OCI-LY1 (cell line): ENCODE data around the gene TYW1.
"Not testable (repeated sequence)": the region's sequence is repeated elsewhere in the genome, so short reads cannot be mapped to it uniquely, and the experiment has no call there.

Experiments
- EZH2 ChIP-seq: fragments of 200-600 bp; sonication (generic), shearing (Covaris generic); IDR thresholded peaks from 2 replicates; pipeline ENCODE4 v1.8.0; 2017; ENCODE audit warnings: borderline replicate concordance, mixed run types, mild to moderate bottlenecking, antibody characterized with exemption, low read length, moderate library complexity, mixed read lengths
- TF ChIP-seq, protein P1 (sequence below): fragments of 200-600 bp; sonication (generic), shearing (Covaris generic); IDR thresholded peaks from 2 replicates; pipeline ENCODE4 v1.5.1; 2017; ENCODE audit warnings: mild to moderate bottlenecking, antibody characterized with exemption, low read length, moderate library complexity, mixed read lengths

DNA sequence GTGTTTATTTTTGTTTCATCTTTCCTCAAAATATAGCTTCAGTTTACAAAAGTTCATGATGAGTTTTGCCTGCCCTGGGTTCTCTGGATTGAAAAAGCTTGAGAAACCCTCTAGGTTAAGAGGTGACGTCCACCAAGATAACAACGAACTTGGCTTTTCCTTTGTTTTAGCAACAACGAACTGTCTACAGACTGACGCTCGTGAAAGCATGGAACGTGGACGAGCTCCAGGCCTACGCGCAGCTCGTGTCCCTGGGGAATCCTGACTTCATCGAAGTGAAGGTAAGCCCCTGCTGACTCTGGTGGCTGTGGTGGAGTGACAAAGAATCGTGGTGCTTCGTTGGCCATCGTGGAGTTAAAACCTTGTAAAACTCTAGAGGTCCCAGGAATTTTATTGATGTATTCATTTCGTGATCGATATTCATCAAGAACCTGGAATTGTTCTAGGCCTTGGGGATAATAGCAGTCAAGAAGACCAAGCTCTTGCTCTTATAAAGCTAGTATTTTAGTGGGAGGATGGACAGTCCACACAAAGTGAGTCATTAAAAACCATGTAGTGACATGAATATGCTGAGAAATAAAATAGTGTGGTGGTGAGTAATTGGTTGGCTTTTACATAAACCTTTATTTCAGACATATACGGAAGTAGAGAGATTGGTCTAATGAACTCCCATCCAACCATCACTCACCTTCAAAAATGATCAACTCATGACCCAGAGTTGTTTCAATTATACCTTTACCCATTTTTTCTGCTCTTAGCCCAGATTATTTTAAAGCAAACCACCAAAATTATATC lies 186.5 kb downstream of the TYW1 start:
- TF ChIP-seq, protein P1, sequence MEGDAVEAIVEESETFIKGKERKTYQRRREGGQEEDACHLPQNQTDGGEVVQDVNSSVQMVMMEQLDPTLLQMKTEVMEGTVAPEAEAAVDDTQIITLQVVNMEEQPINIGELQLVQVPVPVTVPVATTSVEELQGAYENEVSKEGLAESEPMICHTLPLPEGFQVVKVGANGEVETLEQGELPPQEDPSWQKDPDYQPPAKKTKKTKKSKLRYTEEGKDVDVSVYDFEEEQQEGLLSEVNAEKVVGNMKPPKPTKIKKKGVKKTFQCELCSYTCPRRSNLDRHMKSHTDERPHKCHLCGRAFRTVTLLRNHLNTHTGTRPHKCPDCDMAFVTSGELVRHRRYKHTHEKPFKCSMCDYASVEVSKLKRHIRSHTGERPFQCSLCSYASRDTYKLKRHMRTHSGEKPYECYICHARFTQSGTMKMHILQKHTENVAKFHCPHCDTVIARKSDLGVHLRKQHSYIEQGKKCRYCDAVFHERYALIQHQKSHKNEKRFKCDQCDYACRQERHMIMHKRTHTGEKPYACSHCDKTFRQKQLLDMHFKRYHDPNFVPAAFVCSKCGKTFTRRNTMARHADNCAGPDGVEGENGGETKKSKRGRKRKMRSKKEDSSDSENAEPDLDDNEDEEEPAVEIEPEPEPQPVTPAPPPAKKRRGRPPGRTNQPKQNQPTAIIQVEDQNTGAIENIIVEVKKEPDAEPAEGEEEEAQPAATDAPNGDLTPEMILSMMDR, result not testable (repeated sequence)
- TF ChIP-seq EZH2, result not testable (repeated sequence)
